Suprapubic skin (tissue), 4 donors: Measurements from ENCODE around the gene RBMS3.

Experiments used
- CTCF ChIP-seq, 2 donors: fragments of 200-600 bp in 1 of 2; fragments of 450-650 bp in 1 of 2; sonication (generic) in 1 of 2; IDR thresholded peaks; one replicate each; pipeline ENCODE4 v1.5.1; 2016 to 2019; ENCODE audit warnings: antibody characterized with exemption in 2 of 2, mild to moderate bottlenecking in 1 of 2, moderate library complexity in 1 of 2
- EP300 ChIP-seq: sonication (generic); formaldehyde crosslinking; IDR thresholded peaks from one replicate; pipeline ENCODE4 v1.6.1; 2017; ENCODE audit warnings: antibody characterized with exemption
- POLR2AphosphoS5 ChIP-seq, 3 donors: sonication (generic); formaldehyde crosslinking; IDR thresholded peaks; one replicate each; pipeline ENCODE4 v1.6.1; 2017; ENCODE audit warnings: antibody characterized with exemption in 3 of 3

- TF ChIP-seq CTCF (IDR thresholded peaks at IDR 0.05) = no peak
- no peak for TF ChIP-seq EP300
- no peak for TF ChIP-seq POLR2AphosphoS5 (IDR thresholded peaks at IDR 0.05)
Measured at GRCh38 chr3:29611252-29611651, 330.4 kb downstream of the RBMS3 start.
